NCI-H82 (cell line): Measurements from ENCODE around the gene NEMP1.
"Not testable (repeated sequence)": the region's sequence is repeated elsewhere in the genome, so short reads cannot be mapped to it uniquely, and the experiment has no call there.

Source experiments
- DNase-seq: peaks from one replicate; lab custom pipeline; 2025; lab: John Stamatoyannopoulos, UW

Gene NEMP1

GRCh38 chr12:57078519-57079404, at the start of gene NEMP1:
Gene NEMP1 (minus strand): TSS chr12:57078791. CDS start chr12:57078745, 46 bp downstream.
- DNase-seq = peak; percentile 100

- DNase-seq = peak; percentile 90
Measured at GRCh38 chr12:57127726-57128518, 49.3 kb upstream of the NEMP1 start, which contains the start of gene LRP1. Gene LRP1 (plus strand): TSS chr12:57128483. CDS start chr12:57128965, 482 bp downstream.

- peak; percentile 68 for DNase-seq
Measured at GRCh38 chr12:57127101-57127725, 48.6 kb upstream of the NEMP1 start.

GRCh38 chr12:57126561-57126960, 48.0 kb upstream of the NEMP1 start:
- DNase-seq = peak; percentile 53

- no peak for DNase-seq
Measured at GRCh38 chr12:57126061-57126460, 47.5 kb upstream of the NEMP1 start.

GRCh38 chr12:57124261-57124877, 45.8 kb upstream of the NEMP1 start:
- peak; percentile 88 for DNase-seq

- no peak for DNase-seq
Measured at GRCh38 chr12:57123813-57124212, 45.2 kb upstream of the NEMP1 start.

- not testable (repeated sequence) for DNase-seq
Measured at GRCh38 chr12:57120718-57121117, 42.1 kb upstream of the NEMP1 start.

GRCh38 chr12:57119294-57120085, 40.9 kb upstream of the NEMP1 start:
- DNase-seq = no peak

GRCh38 chr12:57118711-57119271, 40.2 kb upstream of the NEMP1 start:
- no peak for DNase-seq

- no peak for DNase-seq
Measured at GRCh38 chr12:57116580-57117281, 38.1 kb upstream of the NEMP1 start.

- DNase-seq = no peak
Measured at GRCh38 chr12:57112492-57113294, 34.1 kb upstream of the NEMP1 start.

- DNase-seq = peak; percentile 34
Measured at GRCh38 chr12:57111031-57111734, 32.6 kb upstream of the NEMP1 start, which contains the start of gene STAT6. Gene STAT6 (minus strand): TSS chr12:57111362. CDS start chr12:57108278, 3,084 bp downstream.

GRCh38 chr12:57110104-57111030, 31.8 kb upstream of the NEMP1 start:
- DNase-seq = peak; percentile 64

GRCh38 chr12:57109207-57110103, 30.9 kb upstream of the NEMP1 start:
- peak; percentile 78 for DNase-seq

- no peak for DNase-seq
Measured at GRCh38 chr12:57107456-57108155, 29.0 kb upstream of the NEMP1 start.
